Measurements from ENCODE around the gene SCAPER. TPM values are rescaled to one million over a fixed set of nuclear protein-coding genes. Genes with fewer than 3 reads are reported as not detected.

The SCAPER gene
- polyA plus RNA-seq, 1 experiment, result 5.4 TPM

DNA sequence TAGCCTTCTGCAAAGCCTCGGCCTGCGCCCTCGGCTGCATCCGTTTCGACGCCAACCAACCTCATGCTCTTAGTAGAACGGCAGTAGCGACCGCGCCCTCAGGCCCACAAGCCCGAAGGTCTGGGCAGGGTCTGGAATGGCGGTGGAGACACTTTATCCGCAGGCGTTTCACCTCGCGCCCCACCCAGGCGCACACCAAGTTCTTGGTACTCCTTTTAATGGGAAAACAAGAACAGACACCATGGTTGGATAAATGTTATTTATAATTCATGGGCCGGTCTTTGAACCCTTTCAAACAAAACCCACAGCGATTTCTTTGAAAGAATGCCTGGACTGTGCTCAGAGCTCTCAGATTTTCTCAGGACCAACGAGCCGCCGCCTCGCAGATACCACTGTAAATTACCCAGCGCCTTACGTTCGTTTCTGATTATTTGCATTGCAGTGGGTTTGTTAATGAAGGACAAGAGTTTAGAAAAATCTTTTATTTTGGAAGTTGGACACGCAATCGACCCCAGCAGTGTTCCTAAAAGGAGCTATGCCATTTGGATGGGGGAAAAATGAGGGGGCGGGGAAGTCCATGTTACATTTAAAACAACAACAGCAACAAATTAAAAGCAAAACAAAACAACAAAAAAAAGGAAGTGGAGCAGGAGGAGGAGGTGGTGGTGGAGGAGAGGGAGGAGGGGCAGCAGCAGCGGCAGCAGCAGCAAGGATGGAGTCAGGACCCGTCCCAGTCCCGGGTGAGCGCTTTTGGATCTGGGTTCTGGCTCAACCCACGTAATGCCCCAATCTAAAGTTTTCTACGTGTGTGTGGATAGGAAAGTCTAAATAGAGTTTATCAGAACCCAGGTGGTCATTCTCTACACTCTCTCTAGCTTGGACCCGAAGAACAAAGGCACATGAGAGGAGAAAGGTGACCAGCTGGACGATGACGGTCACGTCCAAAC is 569.6 kb downstream of the SCAPER start:
- TF ChIP-seq, protein P1, sequence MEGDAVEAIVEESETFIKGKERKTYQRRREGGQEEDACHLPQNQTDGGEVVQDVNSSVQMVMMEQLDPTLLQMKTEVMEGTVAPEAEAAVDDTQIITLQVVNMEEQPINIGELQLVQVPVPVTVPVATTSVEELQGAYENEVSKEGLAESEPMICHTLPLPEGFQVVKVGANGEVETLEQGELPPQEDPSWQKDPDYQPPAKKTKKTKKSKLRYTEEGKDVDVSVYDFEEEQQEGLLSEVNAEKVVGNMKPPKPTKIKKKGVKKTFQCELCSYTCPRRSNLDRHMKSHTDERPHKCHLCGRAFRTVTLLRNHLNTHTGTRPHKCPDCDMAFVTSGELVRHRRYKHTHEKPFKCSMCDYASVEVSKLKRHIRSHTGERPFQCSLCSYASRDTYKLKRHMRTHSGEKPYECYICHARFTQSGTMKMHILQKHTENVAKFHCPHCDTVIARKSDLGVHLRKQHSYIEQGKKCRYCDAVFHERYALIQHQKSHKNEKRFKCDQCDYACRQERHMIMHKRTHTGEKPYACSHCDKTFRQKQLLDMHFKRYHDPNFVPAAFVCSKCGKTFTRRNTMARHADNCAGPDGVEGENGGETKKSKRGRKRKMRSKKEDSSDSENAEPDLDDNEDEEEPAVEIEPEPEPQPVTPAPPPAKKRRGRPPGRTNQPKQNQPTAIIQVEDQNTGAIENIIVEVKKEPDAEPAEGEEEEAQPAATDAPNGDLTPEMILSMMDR (IDR thresholded peaks at IDR 0.05; ENCODE audit: low read depth, low read length), result no peak
- DNase-seq (ENCODE audit: low read depth, low spot score), result no peak
- H3K27ac ChIP-seq (ENCODE audit: low read depth, low read length), result peak overlapping the region; percentile 97
- ChIA-PET CTCF (interaction anchor here (0.6 to 1.8 kb wide), 6 partner anchors 49 to 532 kb away, joined by 4 to 8 read pairs (median 6); no protein-coding TSS in a partner anchor), POLR2A (interaction anchor here (0.6 to 2.0 kb wide), 8 partner anchors 10 to 237 kb away, joined by 3 to 10 read pairs (median 5); partner anchors contain the start of gene ETFA)
- H3K27me3 ChIP-seq (ENCODE audit: control insufficient read depth, insufficient read depth, low read length), result peaks cover 42% of the 10 kb centered on the region
- H3K4me3 ChIP-seq (ENCODE audit: low read depth, low read length), result peak overlapping the region; percentile 63
- H3K9me3 ChIP-seq (ENCODE audit: control insufficient read depth, insufficient read depth, low read length), result peaks cover 13% of the 10 kb centered on the region

DNA sequence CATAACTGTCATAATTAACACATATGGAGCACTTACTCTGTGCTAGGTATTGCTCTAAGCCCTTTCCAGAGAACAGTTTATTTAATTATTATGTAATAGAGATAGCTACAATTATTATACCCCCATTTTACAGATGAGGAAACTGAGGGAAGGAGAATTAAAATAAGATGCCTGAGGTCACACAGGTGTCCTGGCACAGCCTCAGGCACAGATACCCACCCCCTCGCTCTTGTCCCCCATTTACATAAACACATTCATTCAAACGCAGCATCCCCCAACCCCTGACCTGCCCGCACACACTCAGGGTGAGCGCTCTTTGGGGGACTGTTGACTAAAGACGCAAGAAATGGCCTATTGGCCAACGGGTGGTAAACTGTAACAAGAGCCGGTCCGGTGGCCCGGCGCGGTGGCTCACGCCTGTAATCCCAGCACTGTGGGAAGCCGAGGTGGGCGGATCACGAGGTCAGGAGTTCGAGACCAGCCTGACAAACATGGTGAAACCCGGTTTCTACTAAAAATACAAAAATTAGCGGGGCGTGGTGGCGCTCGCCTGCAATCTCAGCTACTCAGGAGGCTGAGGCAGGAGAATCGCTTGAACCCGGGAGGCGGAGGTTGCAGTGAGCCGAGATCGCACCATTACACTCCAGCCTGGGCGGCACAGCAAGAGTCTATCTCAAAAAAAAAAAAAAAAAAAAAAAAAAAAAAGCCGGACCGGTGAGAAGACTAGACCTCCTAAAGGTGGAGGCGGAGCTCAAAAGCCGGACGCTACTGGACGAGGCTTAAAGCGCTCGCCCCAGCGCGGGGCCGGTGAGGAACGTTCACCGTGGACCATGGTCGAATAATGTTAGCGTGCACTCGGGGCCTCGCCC is 570.5 kb downstream of the SCAPER start:
- ChIA-PET CTCF (interaction anchor here (1.5 to 2.1 kb wide), 3 partner anchors 99 to 150 kb away, joined by 5 to 8 read pairs (median 6); no protein-coding TSS in a partner anchor), POLR2A (interaction anchor here (0.6 to 0.7 kb wide), 2 partner anchors 135 to 238 kb away, joined by 3 to 6 read pairs; no protein-coding TSS in a partner anchor)
- H3K27me3 ChIP-seq (ENCODE audit: control insufficient read depth, insufficient read depth, low read length), result peaks cover 34% of the 10 kb centered on the region

DNA sequence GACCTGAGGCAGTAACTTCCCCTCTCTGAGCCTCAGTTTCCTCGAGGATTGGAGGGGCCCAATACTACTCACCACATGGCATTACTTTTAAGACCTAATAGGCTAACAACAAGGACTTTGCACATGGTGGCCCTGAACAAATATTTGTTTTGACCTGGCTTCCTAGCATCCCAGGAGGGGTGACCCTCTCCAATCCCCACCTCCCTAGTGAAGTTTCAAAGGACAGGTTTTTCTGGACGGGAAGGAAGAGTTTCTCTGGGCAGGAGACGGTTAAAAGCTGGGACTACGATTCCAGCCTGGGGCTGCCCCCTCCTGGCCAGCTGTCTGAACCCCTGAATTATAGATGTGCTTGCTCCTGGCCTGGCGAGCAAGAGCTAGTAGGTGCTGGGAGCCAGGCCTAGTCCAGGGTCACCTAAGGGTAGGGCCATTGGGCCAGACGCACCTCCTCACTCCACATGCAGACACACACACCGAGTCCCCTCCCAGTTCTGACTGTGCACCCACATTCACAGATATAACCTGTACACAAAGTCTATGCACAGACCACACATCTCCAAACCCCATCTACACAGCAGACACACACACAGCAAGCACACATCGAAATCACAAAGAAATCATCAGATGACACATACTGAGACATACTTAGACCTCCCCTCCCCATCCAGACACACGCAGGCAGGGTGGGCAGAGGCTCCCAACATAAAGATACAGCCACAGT is 571.3 kb downstream of the SCAPER start:
- ChIA-PET CTCF (interaction anchor here (1.5 to 2.1 kb wide), 2 partner anchors 98 to 150 kb away, joined by 5 to 6 read pairs; no protein-coding TSS in a partner anchor), POLR2A (interaction anchor here (0.7 kb wide), 1 partner anchor 134 kb away, joined by 3 read pairs; no protein-coding TSS in a partner anchor)
- Histone ChIP-seq H3K4me3 (ENCODE audit: low read depth, low read length) (no peak overlapping the region), H3K9me3 (ENCODE audit: control insufficient read depth, insufficient read depth, low read length) (no peaks in the 10 kb centered on the region; the same call in 1 of the 2 replicates), H3K27ac (ENCODE audit: low read depth, low read length) (no peak overlapping the region), H3K27me3 (ENCODE audit: control insufficient read depth, insufficient read depth, low read length) (peaks cover 26% of the 10 kb centered on the region)
- no peak for DNase-seq (ENCODE audit: low read depth, low spot score)
- TF ChIP-seq, protein P1 (IDR thresholded peaks at IDR 0.05; ENCODE audit: low read depth, low read length), result peak; percentile 34; the same call in 1 of the 2 replicates

More for the DNA sequence above, 570.5 kb downstream of the SCAPER start:
- DNase-seq (ENCODE audit: low read depth, low spot score), result no peak
- peaks cover 5% of the 10 kb centered on the region for H3K9me3 ChIP-seq (ENCODE audit: control insufficient read depth, insufficient read depth, low read length)
- no peak overlapping the region for H3K27ac ChIP-seq (ENCODE audit: low read depth, low read length)
- no peak overlapping the region for H3K4me3 ChIP-seq (ENCODE audit: low read depth, low read length)
- TF ChIP-seq, protein P1 (IDR thresholded peaks at IDR 0.05; ENCODE audit: low read depth, low read length), result no peak

- ChIA-PET CTCF (interaction anchor here (1.5 to 2.1 kb wide), 2 partner anchors 98 to 149 kb away, joined by 5 to 6 read pairs; no protein-coding TSS in a partner anchor), POLR2A (no interaction called here)
These were observed 571.8 kb downstream of the SCAPER start for GRCh38 chr15:76333309-76333708.

More at GRCh38 chr15:76333309-76333708, 571.8 kb downstream of the SCAPER start:
- Histone ChIP-seq H3K27ac (ENCODE audit: low read depth, low read length) (no peak overlapping the region), H3K9me3 (ENCODE audit: control insufficient read depth, insufficient read depth, low read length) (no peaks in the 10 kb centered on the region; the same call in 1 of the 2 replicates), H3K4me3 (ENCODE audit: low read depth, low read length) (no peak overlapping the region), H3K27me3 (ENCODE audit: control insufficient read depth, insufficient read depth, low read length) (peaks cover 20% of the 10 kb centered on the region)
- DNase-seq (ENCODE audit: low read depth, low spot score), result no peak
- TF ChIP-seq, protein P1 (IDR thresholded peaks at IDR 0.05; ENCODE audit: low read depth, low read length), result no peak
